GM19463 (cell line): Measurements from ENCODE around the gene CENPL.
"Not testable (repeated sequence)": the region's sequence is repeated elsewhere in the genome, so short reads cannot be mapped to it uniquely, and the experiment has no call there.

ENCODE experiments used
- ATAC-seq: cut with Tn5 transposase; IDR thresholded peaks from one replicate; pipeline ENCODE4 v1.9.1; 2021; ENCODE audit warnings: mild to moderate bottlenecking, moderate library complexity; ENCODE audit not compliant: unreplicated experiment

The CENPL gene, protein sequence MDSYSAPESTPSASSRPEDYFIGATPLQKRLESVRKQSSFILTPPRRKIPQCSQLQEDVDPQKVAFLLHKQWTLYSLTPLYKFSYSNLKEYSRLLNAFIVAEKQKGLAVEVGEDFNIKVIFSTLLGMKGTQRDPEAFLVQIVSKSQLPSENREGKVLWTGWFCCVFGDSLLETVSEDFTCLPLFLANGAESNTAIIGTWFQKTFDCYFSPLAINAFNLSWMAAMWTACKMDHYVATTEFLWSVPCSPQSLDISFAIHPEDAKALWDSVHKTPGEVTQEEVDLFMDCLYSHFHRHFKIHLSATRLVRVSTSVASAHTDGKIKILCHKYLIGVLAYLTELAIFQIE

DNA sequence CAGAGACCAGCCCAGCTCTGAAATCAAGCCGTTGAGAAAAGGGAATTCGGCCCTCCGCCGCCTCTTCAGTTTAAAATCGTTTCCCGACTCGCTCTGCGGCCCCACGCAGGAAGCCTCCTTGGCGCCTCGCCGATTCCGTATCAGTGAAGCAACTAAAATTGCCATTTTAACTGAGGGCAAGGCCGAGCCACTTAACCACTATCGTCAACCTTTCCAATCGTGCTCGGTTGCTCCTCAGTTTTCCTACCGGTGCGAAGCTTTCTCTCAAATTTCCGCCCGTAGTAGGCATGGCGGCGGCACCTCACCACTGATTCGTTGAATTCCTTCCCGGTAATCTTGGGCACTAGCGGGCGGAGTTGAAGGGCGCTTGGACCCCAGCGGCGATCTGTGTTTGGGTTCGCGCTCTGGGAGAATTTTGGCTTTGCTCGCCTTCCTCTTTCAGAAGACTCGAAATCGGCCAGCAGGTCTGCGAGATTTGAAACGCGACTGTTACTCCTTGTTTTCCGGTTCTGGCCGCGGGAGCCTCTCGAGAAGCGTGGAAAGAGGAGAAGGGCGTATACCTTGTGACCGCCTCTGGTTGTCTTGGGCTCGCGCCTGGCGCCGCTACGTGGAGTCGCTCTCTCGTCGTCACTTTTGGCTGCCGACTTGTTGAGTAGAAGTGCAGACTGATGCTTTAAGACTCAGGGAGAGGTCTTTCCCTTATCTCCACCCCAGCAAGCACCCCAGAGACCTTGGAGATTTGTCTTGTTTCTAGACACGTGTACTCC is at the start of gene CENPL, which contains the start of gene DARS2:
Gene CENPL, minus strand, starts transcription at position 569 of the 767 bp plus-strand sequence. CDS start 13,584 bp downstream, outside the sequence.
Gene DARS2, plus strand, starts transcription at position 359 of the 767 bp plus-strand sequence. CDS start 557 bp downstream, outside the sequence.
- peak; percentile 78 for ATAC-seq

DNA sequence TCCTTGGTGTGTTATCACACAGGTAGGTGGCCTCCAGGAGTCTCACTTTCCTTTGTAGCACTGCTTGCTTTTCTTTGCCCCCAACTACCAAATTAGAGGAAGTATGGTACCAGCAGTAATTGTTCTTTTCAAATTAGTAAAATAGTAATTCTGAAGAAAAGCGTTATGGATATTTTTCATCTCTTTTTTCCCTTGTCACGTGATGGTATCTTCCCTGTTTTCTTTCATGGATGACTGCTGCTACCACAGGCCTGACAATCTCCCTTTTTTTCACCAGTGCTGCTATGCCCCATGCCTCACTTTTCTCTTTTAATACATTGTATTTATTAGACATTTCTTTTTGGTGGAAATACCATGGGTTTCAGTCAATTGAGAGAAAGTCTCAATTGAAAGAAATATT is 46.8 kb upstream of the CENPL start:
- no peak for ATAC-seq

DNA sequence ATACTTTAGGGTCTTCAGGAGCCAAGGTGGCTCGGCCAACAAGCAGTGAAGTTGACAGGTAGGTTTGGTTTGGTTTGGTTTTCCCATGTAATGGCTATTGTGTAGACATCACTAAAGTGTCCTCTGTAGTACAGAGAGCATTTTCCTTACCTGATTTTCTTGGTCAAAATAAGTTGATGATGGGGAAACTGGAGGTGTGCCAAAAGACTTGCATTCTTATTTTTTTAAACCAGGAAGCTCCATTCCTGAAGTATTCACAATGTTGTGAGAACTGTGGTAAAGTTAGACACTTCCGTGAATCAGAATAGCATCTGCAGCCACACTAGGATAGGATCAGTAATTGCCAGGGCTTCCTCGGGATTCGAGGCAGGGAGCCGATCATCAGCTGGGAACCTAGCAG is 46.4 kb upstream of the CENPL start:
- ATAC-seq: no peak

DNA sequence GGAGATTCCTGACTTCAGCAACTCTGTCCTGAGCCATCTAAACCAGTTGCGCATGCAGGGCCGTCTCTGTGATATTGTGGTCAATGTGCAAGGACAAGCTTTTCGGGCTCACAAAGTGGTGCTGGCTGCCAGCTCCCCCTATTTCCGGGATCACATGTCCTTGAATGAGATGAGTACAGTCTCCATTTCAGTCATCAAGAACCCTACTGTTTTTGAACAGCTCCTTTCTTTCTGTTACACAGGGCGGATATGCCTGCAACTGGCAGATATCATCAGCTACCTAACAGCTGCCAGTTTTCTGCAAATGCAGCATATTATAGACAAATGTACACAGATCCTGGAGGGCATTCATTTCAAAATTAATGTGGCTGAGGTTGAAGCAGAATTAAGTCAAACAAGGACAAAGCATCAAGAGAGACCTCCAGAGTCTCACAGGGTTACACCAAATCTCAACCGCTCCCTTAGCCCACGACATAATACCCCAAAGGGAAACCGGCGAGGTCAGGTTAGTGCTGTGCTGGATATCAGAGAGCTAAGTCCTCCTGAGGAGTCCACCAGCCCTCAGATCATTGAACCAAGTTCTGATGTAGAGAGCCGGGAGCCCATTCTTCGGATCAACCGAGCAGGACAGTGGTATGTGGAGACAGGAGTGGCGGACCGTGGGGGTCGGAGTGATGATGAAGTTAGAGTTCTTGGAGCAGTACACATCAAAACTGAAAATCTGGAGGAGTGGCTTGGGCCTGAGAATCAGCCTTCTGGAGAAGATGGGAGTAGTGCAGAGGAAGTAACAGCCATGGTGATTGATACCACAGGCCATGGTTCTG is 45.8 kb upstream of the CENPL start:
- ATAC-seq: peak; percentile 19

DNA sequence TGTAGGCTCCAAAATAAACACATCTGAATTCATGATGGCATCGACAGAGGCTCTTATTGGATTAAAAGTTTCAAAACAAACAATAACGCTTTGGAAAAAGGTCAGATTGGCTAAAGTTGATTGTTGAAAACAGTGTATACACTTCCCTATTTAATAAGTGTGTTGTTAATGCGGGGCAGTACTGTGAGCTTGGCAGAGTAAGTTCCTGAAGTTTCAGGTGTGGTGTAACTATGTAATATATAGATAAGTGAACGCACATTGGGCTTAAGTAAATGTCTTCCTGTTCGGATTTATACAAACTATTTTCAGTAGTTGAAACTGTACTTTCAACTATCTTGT is 44.3 kb upstream of the CENPL start:
- no peak for ATAC-seq

DNA sequence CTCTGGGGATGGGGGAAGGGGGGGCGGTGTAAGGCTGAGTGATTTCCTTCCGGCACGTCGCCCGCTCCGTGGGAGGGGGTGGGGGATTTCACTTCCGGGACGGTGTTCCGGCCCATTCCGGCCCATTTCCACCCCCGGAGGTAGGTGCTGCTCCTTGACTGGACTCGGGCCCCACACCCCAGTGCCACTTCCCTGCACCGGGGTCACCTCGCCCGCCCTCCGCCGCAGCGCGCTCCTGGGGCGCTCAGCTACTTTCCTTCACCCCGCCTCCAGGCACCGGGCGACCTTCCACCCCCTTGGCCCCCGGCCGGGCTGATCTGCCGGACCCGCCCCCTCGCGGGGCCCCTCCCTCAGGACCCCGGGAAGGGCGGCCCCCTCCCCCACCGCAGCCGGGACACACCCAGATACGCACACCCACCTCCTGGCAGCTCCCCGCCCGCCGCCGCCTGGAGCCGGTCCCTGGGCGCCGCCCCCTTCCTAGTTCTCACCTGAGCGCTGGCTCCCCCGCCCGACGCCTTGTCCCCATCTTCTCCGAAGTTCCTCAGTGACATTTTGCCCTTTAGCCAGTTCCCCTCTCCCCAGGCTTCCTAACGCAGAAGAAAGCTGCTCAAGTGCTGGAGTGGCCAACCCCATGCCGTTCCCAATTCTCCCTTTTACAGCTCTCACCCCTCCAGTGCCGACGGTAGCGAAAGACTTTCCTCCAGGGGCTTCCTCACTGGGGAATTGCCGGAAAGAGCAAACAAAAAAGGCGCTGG is 43.8 kb upstream of the CENPL start, which contains the start of gene ZBTB37:
Gene ZBTB37, plus strand, starts transcription at position 115 of the 755 bp plus-strand sequence. CDS start 1,846 bp downstream, outside the sequence.
- peak; percentile 65 for ATAC-seq

DNA sequence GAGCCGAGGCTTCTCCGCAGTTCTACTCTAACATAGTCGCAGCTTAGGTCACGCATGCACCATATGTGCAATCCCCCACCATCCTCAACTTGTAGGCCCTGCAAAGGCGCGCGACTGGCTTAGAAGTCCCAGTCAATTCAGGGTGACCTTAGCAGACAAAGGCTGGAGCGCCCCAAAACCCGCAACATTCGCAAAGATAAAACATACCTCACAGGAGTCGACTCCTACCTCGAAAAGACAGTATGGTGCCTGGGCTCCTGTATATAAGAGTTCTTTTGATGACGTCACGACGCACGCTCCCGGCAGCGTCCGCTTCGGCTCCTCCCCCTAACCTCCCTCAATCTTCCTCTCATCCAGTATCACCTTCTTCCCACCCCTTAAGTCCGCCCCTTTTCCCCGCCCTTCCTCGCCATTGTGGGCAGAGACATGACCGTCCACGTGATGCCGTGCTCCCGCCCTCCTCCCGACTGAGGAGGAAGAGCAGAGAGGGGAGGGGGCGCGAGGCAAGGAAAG is 43.1 kb upstream of the CENPL start, which contains the start of gene GAS5:
Gene GAS5, minus strand, starts transcription at position 237 of the 513 bp plus-strand sequence.
- peak; percentile 60 for ATAC-seq

DNA sequence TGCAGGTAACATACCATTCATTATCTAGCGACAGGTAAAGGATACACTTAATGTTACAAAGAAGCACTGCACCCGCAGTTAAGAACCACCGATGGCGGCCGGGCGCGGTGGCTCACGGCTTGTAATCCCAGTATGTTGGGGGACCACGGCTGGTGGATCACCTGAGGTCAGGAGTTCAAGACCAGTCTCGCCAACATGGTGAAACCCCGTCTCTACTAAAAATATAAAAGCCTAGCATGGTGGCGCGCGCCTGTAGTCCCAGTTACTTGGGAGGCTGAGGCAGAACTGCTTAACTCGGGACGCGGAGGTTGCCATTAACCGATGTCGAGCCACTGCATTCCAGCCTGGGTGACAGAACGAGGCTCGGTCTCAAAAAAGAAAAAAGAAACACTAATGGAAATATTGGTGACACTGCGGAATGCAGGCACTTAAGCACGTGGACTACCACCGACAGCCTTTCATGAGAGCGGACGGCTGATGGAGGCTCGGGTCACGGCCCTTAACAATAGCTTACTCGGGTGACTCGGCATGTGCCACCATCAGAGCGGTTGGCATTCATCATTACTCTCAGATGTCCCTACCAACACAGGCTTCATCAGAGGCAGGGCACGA is 42.6 kb upstream of the CENPL start:
- no peak for ATAC-seq

DNA sequence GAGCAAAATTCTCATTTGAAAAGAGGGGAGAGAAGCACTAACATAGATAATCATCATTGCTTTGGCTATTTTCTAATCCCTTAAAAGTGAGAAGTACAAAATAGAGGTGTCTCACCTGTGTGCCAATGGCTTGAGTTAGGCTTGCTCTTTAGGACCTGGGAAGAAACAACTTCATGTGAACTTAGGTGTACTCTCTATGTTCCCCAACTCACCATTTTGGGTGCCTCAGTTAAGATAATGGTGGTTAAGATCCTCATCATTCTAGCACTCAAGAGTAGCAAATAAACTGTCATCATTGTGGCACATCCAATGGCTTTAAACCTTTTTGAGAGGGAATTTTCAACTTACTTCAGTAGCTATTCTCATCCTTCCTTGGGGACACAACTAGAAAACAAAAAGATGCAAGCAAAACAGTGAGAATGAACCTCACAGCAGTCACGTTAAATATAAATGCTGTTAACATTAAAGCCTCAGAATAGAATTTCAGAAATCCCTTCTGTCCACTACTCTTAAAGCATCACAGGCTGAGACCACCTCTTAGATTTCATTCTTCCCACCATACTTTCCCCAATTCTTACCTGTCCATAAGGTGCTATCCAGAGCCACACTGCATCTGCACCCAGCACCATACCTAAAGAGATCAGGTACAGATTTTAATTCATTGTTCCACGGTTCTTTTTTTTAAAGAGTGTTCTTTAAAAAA is 41.9 kb upstream of the CENPL start:
- no peak for ATAC-seq

DNA sequence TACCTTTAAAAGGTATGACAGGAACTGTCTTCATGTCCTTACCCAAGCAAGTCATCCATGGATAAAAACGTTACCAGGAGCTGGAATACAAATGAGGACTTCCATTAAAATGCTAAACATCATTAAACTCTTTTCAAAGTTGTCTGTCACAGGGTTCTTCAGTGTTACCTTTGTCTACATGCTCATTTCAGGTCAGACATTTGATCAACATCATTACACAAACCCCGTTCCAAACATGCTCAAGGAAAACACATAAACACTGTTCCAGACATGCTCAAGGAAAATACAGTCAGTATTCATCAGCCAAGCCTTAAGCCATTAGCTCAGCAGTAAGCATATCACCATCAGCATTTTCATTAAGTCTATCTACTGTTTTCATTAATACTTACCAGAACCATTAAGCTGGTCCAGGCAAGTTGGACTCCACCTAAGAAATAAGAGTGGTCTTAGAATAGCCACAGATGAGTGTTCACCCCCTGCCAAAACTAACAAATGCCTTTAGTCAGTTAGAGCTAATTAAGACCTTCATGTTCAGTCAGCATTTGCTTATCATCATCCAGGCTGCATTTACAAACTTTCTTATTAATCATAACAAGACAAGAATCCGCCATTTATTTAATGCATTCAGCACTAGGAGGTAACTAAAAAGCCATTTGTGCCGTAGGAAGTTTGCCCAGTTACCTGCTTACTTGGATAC is 40.9 kb upstream of the CENPL start:
- no peak for ATAC-seq

DNA sequence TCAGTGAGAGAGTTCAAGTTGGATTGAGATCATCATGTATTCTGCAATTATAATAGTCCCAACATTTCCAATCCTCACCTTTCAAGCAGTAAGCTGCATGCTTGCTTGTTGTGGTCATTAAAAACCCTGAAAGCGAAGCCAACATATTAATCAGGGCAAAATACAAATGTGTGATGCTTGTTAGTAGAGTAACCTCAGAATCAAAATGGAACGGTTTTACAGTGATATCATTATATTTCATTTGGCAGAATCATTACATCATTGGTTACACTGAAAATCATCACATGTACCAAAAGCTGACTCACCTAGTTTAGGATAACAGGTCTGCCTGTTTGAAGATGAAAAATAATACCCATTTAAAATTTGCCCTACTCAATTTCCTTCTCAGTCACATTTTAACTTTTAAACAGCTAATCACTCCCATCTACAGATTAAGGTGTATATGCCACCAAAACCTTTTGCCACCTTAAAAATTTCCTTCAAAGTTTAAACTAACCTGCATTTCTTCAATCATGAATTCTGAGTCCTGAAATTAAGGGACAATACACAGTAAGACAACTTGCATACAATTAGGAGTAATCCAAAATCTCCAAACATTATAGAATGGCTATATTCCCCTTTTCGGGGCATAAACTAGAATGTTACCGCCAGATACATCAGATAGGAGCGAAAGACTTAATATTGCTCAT is 39.6 kb upstream of the CENPL start:
- ATAC-seq: no peak

DNA sequence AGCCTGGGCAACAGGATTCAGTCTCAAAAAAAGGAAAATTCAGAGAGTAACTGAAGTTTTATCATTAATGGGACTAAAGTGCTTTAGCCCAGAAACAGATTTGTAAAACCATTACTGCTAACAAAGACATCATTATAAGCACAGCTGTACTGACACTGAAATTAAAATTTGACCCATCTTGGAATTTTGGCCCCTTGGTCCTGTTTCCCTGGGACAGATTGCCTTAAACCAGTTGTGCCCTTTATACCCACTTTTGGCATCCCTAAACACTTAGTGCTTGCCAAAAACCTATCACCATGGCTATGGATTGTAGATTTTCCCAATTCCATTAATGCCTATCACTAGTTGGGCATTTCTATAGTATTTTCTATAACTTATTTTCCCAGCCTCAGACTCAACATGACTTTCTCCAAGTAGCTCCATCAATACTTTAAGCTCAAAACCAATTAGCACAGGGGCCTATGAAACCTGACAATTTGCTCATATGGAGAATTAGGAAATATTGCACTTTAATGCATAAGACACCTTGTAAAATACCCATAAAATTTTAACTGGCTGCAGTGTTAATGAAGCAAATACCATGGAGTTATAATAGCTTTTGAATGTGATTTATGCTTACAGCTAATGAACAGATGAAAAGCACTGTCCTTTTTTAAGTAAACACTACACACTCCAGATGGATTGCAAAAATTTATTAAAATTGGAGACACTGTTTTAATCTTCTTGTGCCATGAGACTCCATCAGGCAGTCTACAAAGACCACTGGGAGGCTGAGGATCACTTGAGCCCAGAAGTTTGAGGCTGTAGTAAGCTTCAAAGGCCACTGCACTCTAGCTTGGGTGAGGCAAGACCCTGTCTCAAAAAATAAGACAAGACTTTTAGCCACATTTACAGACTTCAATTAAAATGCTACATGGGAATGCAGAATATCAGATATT is 38.8 kb upstream of the CENPL start:
- no peak for ATAC-seq

DNA sequence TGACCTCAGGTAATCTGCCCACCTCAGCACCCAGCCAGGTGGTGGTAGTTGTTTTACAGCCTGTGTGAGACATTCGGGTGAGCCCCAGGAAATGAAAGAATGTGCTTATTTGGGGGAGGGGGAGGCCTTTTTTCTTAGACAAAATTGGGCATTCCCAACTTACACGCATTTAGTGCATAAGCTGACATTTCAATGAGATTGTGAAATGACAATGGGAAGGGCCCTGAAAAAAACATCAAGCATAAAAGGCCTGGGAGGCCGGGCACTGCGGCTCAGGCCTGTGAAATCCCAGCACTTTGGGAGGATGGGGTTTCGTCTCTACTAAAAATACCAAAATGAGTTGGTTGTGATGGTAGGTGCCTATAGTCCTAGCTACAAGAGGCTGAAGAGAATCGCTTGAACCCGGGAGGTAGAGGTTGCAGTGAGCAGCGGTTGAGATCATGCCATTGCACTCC is 38.1 kb upstream of the CENPL start:
- no peak for ATAC-seq

DNA sequence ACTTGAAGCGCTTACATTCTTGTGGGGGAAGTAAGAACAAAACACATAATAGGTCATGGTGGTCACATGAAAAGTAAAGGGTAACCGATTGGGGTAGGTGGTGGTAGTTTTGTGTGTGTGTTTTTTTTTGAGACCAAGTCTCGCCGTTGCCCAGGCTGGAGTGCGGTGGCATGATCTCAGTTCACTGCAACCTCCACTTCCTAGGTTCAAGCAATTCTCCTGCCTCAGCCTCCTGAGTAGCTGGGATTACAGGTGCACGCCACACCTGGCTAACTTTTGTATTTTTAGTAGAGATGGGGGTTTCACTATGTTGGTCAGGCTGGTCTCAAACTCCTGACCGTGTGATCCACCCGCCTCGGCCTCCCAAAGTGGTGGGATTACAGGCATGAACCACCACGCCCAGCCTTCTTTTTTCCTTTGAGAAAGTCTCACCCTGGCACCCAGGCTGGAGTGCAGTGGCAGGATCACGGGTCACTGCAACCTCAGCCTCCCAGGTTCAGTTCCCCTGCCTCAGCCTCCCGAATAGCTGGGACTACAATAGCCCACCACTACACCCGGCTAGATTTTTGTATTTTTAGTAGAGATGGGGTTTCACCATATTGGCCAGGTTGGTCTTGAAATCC is 37.6 kb upstream of the CENPL start:
- ATAC-seq: not testable (repeated sequence)

DNA sequence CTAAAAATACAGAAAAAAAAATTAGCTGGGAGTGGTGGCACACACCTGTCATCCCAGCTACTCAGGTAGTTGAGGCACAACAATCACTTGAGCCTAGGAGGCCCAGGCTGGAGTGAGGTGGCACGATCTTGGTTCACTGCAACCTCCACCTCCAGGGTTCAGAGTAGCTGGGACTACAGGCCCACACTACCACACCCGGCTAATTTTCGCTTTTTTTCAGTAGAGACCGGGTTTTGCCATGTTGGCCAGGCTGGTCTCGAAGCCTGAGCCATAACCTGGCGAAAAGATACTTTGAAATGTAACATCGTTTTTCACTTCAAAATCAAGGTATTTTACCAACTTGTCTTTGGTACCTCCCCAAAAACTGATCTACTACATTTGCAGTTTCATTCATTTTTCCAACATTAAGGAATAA is 37.1 kb upstream of the CENPL start:
- ATAC-seq: no peak

DNA sequence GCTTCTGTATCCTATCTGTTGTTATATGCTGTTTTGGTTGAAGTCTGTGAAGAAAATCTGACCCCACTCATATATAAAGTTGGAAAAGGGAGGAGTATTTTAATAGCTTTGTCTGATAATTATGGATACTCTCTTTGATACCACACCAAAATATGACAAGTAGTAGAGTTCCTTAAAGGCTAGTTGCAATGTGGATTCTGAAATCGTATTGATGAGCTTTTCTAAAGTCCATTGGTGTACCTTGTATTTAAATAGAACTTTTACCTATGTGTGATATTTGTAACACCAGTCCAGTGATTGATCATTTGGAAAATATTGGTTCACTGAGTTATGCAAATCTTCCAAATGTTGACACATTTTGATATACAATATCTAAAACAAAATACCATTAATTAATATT is 35.4 kb upstream of the CENPL start:
- ATAC-seq: no peak
